Right atrium auricular region (tissue), 2 donors: ENCODE measurements around the gene PADI4. TPM values are rescaled to one million over a fixed set of nuclear protein-coding genes. Genes with fewer than 3 reads are reported as not detected.
"Not testable (repeated sequence)": the region's sequence is repeated elsewhere in the genome, so short reads cannot be mapped to it uniquely, and the experiment has no call there.

Experiments
- DNase-seq: peaks from one replicate; pipeline ENCODE4 v3.0.0-alpha.2; 2019; ENCODE audit warnings: low spot score
- H3K27ac ChIP-seq, 2 donors: fragments of 200-600 bp; sonication (generic); 1 replicate in 1 of 2; 2 replicates in 1 of 2; pipeline ENCODE4 v1.5.1; 2016 to 2019
- H3K27me3 ChIP-seq, 2 donors: fragments of 200-600 bp; sonication (generic); one replicate each; pipeline versions ENCODE4 v1.5.1 to v1.6.0; 2017 to 2019
- H3K36me3 ChIP-seq: fragments of 200-600 bp; sonication (generic); one replicate; pipeline ENCODE4 v1.5.1; 2016
- H3K4me1 ChIP-seq, 2 donors: fragments of 200-600 bp; sonication (generic); one replicate each; pipeline versions ENCODE4 v1.5.1 to v1.6.0; 2017 to 2019
- H3K4me3 ChIP-seq, 2 donors: fragments of 200-600 bp; sonication (generic); 1 replicate in 1 of 2; 2 replicates in 1 of 2; pipeline ENCODE4 v1.5.1; 2017 to 2019; ENCODE audit warnings: mild to moderate bottlenecking in 1 of 2, moderate library complexity in 1 of 2
- H3K9me3 ChIP-seq, 2 donors: fragments of 200-600 bp; sonication (generic); one replicate each; pipeline ENCODE4 v1.5.1; 2019
- total RNA-seq, 2 donors: library from RNA; depleted of rRNA; stranded (reverse); fragments of >200 nt; gene quantifications; one replicate each; pipeline ENCODE4 v1.1.0, GENCODE V29; 2016
- TF ChIP-seq, protein P1 (sequence below), 2 donors: fragments of 200-600 bp; sonication (generic); IDR thresholded peaks; one replicate each; pipeline ENCODE4 v1.5.1; 2019; ENCODE audit warnings: antibody characterized with exemption in 2 of 2

The PADI4 gene
- total RNA-seq, 2 donors from 2014 or later = 0.19 to 0.31 TPM

DNA sequence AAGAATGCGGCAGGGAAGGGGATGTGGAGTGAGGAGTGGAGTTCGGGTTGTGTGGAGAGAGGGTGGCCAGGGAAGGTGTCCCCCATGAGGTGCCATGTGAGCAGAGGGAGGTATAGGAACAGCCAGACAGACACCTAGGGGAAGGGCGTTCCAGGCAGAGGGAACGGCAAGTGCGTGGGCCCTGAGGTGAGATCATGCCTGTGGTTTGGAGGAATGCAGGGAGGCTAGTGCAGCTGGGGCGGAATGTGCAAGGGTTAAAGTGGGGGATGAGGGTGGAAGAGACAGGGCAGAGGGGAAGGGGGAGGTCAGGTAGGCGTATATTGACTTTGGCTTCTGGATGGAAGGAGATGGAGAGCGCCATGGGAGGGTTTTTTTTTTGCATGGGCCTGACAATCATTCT lies 32.4 kb downstream of the PADI4 start:
- H3K27ac ChIP-seq = no peak overlapping the region

GRCh38 chr1:17342014-17342441 lies 34.0 kb downstream of the PADI4 start:
- TF ChIP-seq, protein P1, sequence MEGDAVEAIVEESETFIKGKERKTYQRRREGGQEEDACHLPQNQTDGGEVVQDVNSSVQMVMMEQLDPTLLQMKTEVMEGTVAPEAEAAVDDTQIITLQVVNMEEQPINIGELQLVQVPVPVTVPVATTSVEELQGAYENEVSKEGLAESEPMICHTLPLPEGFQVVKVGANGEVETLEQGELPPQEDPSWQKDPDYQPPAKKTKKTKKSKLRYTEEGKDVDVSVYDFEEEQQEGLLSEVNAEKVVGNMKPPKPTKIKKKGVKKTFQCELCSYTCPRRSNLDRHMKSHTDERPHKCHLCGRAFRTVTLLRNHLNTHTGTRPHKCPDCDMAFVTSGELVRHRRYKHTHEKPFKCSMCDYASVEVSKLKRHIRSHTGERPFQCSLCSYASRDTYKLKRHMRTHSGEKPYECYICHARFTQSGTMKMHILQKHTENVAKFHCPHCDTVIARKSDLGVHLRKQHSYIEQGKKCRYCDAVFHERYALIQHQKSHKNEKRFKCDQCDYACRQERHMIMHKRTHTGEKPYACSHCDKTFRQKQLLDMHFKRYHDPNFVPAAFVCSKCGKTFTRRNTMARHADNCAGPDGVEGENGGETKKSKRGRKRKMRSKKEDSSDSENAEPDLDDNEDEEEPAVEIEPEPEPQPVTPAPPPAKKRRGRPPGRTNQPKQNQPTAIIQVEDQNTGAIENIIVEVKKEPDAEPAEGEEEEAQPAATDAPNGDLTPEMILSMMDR (IDR thresholded peaks at IDR 0.05) = no peak
- H3K27ac ChIP-seq = no peak overlapping the region
- no peaks in the 10 kb centered on the region for H3K9me3 ChIP-seq
- H3K4me3 ChIP-seq = no peak overlapping the region
- H3K27me3 ChIP-seq = no peaks in the 10 kb centered on the region
- no peaks in the 10 kb centered on the region for H3K36me3 ChIP-seq
- DNase-seq = no peak
- H3K4me1 ChIP-seq = no peaks in the 10 kb centered on the region

More for the DNA sequence above, 32.4 kb downstream of the PADI4 start:
- Histone ChIP-seq H3K9me3 (no peaks in the 10 kb centered on the region), H3K4me1 (no peaks in the 10 kb centered on the region), H3K4me3 (no peak overlapping the region), H3K27me3 (no peaks in the 10 kb centered on the region), H3K36me3 (no peaks in the 10 kb centered on the region)
- TF ChIP-seq, protein P1 (IDR thresholded peaks at IDR 0.05) = no peak
- no peak for DNase-seq

- not testable (repeated sequence) for DNase-seq, H3K4me1 ChIP-seq, H3K27me3 ChIP-seq, H3K4me3 ChIP-seq, H3K9me3 ChIP-seq, H3K36me3 ChIP-seq, H3K27ac ChIP-seq
Measured at GRCh38 chr1:17345506-17345905, 37.5 kb downstream of the PADI4 start.

DNA sequence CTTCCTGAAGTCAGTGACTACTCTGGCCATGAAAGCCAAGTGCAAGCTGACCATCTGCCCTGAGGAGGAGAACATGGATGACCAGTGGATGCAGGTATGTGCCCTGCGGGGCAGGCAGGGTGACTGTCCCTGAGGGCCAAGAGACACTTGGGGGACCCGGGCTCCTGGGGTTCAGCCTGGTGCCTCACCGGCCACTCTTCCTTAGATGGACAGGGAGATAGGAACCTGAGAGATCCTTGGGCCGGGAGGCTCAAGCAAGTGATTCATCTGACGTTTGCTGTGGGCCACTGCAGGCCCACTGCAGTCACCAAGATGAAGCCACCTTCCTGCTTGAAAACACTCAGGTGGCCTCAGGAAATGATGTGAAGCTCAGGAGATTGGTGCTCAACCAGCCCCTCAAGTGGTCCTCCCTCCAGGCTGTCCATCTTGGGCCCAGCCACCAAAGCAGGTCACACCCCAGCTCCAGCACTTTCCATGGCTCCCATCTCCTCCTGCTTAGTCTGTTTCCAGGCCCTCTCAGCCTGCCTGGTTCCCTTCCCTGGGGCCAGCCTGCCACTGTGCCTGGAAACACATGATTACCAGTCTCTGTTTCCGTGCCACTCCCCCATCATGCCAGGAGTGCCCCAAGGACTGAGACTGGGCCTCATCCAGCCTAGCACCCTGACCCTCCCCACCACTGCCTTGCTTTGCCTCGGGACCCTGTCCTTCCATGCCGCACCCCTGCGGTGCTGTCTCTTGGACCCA lies 38.2 kb downstream of the PADI4 start:
- no peak overlapping the region for H3K4me3 ChIP-seq
- no peaks in the 10 kb centered on the region for H3K4me1 ChIP-seq
- no peak overlapping the region for H3K27ac ChIP-seq
- H3K36me3 ChIP-seq = no peaks in the 10 kb centered on the region
- no peaks in the 10 kb centered on the region for H3K27me3 ChIP-seq
- no peaks in the 10 kb centered on the region for H3K9me3 ChIP-seq
- no peak for DNase-seq
- TF ChIP-seq, protein P1 (IDR thresholded peaks at IDR 0.05) = no peak

DNA sequence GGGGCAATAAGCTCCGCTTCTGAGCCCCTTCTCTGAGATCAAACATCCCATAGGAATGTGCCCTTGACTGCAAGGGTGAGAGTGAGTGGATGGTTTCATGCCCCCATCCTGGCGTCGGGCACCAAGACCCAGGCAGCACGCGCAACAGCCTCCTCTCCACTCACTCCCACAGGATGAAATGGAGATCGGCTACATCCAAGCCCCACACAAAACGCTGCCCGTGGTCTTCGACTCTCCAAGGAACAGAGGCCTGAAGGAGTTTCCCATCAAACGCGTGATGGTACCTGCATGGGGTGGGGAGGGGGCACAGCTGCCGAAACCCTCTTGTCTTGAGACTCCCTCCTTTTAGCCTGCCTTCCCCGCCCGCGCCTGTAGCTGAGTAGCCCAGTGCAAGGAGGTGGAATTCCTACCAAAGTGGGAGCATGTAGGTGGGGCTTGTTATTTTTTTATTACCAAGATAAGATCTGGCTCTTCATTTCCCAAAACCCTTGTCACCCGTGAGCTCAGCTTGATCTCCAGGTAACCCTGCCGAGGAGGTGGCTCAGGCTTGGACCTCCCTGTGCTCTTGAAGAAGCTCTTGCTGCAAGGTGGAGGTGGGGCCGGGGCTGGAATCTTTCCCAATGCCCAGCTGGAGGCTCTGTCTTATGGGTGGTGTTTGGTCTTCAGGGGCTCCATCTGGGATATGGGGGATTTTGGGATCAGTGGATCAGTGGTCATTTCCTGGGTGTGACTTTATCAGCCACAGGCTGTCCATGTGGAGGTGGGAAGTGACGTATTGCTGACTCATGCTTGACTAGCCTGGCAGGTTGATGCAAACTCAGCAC lies 40.0 kb downstream of the PADI4 start:
- TF ChIP-seq, protein P1 (IDR thresholded peaks at IDR 0.05) = no peak
- Histone ChIP-seq H3K4me3 (no peak overlapping the region), H3K27me3 (no peaks in the 10 kb centered on the region), H3K27ac (no peak overlapping the region), H3K36me3 (no peaks in the 10 kb centered on the region), H3K9me3 (no peaks in the 10 kb centered on the region), H3K4me1 (no peaks in the 10 kb centered on the region)
- no peak for DNase-seq

- Histone ChIP-seq H3K27ac (no peak overlapping the region), H3K9me3 (no peaks in the 10 kb centered on the region), H3K27me3 (no peaks in the 10 kb centered on the region), H3K36me3 (no peaks in the 10 kb centered on the region), H3K4me3 (no peak overlapping the region), H3K4me1 (no peaks in the 10 kb centered on the region)
- TF ChIP-seq, protein P1 (IDR thresholded peaks at IDR 0.05) = no peak
- DNase-seq = no peak
Measured at GRCh38 chr1:17348593-17349234, 40.7 kb downstream of the PADI4 start.
